GM19043 (cell line): ENCODE measurements around the gene ZNF213.
"Not testable (repeated sequence)": the region's sequence is repeated elsewhere in the genome, so short reads cannot be mapped to it uniquely, and the experiment has no call there.

Experiments
- ATAC-seq: cut with Tn5 transposase; IDR thresholded peaks from one replicate; pipeline ENCODE4 v1.9.1; 2021; ENCODE audit warnings: low read depth; ENCODE audit not compliant: unreplicated experiment

The ZNF213 gene

GRCh38 chr16:3165111-3165822 is 30.4 kb downstream of the ZNF213 start:
- no peak for ATAC-seq

- ATAC-seq, result no peak
Observed at GRCh38 chr16:3166505-3166886, 31.7 kb downstream of the ZNF213 start.

GRCh38 chr16:3168729-3169128 is 33.9 kb downstream of the ZNF213 start:
- ATAC-seq, result not testable (repeated sequence)

- ATAC-seq, result no peak
Observed at GRCh38 chr16:3170440-3171180, 35.8 kb downstream of the ZNF213 start.

- no peak for ATAC-seq
Observed at GRCh38 chr16:3171181-3171854, 36.5 kb downstream of the ZNF213 start.

- no peak for ATAC-seq
Observed at GRCh38 chr16:3171855-3172593, 37.2 kb downstream of the ZNF213 start.

- no peak for ATAC-seq
Observed at GRCh38 chr16:3173892-3174617, 39.2 kb downstream of the ZNF213 start.

GRCh38 chr16:3174618-3175148 is 39.9 kb downstream of the ZNF213 start:
- ATAC-seq, result no peak

- no peak for ATAC-seq
Observed at GRCh38 chr16:3175157-3176093, 40.6 kb downstream of the ZNF213 start.

- no peak for ATAC-seq
Observed at GRCh38 chr16:3179651-3180050, 44.8 kb downstream of the ZNF213 start.

- ATAC-seq, result no peak
Observed at GRCh38 chr16:3180445-3180878, 45.6 kb downstream of the ZNF213 start.

GRCh38 chr16:3182293-3182607 is 47.4 kb downstream of the ZNF213 start:
- not testable (repeated sequence) for ATAC-seq

- ATAC-seq, result no peak
Observed at GRCh38 chr16:3182608-3183444, 48.0 kb downstream of the ZNF213 start.

- ATAC-seq, result no peak
Observed at GRCh38 chr16:3183445-3184139, 48.8 kb downstream of the ZNF213 start.

GRCh38 chr16:3186946-3187690 is 52.3 kb downstream of the ZNF213 start:
- no peak for ATAC-seq

GRCh38 chr16:3187798-3188674 is 53.2 kb downstream of the ZNF213 start, which contains the start of gene OR1F1:
OR1F1 (plus strand) TSS chr16:3188204.
- no peak for ATAC-seq
